ENCODE measurements around the gene HJURP. TPM values are rescaled to one million over a fixed set of nuclear protein-coding genes. Genes with fewer than 3 reads are reported as not detected.

HJURP gene, protein sequence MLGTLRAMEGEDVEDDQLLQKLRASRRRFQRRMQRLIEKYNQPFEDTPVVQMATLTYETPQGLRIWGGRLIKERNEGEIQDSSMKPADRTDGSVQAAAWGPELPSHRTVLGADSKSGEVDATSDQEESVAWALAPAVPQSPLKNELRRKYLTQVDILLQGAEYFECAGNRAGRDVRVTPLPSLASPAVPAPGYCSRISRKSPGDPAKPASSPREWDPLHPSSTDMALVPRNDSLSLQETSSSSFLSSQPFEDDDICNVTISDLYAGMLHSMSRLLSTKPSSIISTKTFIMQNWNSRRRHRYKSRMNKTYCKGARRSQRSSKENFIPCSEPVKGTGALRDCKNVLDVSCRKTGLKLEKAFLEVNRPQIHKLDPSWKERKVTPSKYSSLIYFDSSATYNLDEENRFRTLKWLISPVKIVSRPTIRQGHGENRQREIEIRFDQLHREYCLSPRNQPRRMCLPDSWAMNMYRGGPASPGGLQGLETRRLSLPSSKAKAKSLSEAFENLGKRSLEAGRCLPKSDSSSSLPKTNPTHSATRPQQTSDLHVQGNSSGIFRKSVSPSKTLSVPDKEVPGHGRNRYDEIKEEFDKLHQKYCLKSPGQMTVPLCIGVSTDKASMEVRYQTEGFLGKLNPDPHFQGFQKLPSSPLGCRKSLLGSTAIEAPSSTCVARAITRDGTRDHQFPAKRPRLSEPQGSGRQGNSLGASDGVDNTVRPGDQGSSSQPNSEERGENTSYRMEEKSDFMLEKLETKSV
- 52.3 to 59.6 TPM (median 55.7 TPM) in 5 replicates for total RNA-seq (2022; extraction: Qiagen RNA extraction)

DNA sequence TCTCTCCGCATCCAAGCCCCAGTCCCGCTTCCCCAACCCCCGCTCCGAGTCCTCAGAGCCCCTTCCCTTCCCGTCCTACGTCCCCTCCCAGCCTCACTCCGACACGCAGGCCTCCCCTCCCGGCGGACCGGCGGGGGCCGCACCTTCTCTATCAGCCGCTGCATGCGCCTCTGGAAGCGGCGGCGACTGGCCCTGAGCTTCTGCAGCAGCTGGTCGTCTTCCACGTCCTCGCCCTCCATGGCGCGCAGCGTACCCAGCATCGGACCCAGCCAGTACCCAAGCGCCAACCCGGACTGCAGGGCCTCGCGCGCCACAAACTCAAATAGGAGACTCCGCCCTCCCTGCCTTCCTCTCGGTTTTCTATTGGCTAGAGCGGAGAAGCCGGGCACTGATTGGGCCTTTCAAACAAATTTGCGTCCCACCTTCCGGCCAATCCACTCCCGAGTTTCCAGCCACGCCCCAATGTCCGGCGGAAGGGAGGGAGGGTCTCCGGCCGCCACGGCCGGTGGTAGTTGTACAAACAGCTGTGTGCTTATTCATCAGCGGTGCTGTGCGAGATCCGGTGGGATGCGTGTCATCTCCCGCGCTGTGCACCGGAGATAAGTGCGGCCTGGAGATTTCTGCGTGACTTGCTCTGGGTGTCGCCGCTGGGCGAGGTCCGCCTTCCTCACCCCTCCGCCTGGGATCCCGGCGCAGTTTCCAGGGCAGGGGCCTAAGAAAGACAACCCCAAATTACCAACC, at the start of gene HJURP:
HJURP (minus strand) TSS at position 295 of the 741 bp plus-strand sequence; CDS start at position 260, 35 bp downstream.

DNA sequence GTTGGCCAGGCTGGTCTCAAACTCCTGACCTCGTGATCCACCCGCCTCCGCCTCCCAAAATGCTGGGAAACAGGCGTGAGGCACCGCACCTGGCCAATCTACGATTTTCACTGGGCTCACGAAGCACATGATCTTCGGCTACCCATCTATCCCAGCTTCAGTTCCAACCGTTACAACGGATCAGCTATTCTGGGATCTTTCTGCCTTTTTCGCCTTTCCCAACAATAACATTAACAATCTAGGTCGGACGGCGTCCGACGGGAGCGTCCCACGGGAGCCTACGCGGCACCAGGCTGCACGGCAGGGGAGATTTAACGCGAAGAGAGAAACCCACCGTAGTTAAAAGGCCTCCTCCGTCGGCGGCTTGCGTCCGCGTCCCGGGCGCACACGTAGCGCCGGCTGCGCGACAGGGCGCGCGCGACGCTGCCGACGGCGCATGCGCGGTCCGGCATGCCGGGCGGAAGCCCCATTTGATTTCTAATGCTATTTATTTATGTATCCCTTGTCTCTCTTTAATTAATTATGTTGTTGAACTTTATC, 13.7 kb upstream of the HJURP start, which contains the start of gene MSL3B:
MSL3B (minus strand) TSS at position 394 of the 540 bp plus-strand sequence.

Other genes starting within 250 kb of the HJURP start
- gene UGT1A8, start 236.9 kb downstream of the HJURP start, total RNA-seq (2022; extraction: Qiagen RNA extraction): 0.05 to 0.06 TPM in 2 of 5 replicates, not detected in the others
- gene UGT1A10, start 218.1 kb downstream of the HJURP start, total RNA-seq (2022; extraction: Qiagen RNA extraction): 0.08 to 0.09 TPM in 2 of 5 replicates, not detected in the others
- 3.6 to 6.4 TPM (median 4.2 TPM) in 5 replicates for gene UGT1A9, start 182.6 kb downstream of the HJURP start, total RNA-seq (2022; extraction: Qiagen RNA extraction)
- 2.9 to 4.8 TPM (median 3.8 TPM) in 5 replicates for gene UGT1A7, start 172.6 kb downstream of the HJURP start, total RNA-seq (2022; extraction: Qiagen RNA extraction)
- 0.47 to 1.5 TPM (median 1.1 TPM) in 5 replicates for gene UGT1A6, start 161.6 kb downstream of the HJURP start, total RNA-seq (2022; extraction: Qiagen RNA extraction)
- gene UGT1A5, start 141.6 kb downstream of the HJURP start, total RNA-seq (2022; extraction: Qiagen RNA extraction): 0.08 to 0.13 TPM in 2 of 5 replicates, not detected in the others
- gene UGT1A4, start 135.8 kb downstream of the HJURP start, total RNA-seq (2022; extraction: Qiagen RNA extraction): 0.06 to 0.16 TPM (median 0.10 TPM) in 4 of 5 replicates, not detected in the other
- 0.06 to 0.20 TPM (median 0.14 TPM) in 4 of 5 replicates, not detected in the other for gene UGT1A3, start 125.5 kb downstream of the HJURP start, total RNA-seq (2022; extraction: Qiagen RNA extraction)
- 0.56 to 1.1 TPM (median 0.91 TPM) in 5 replicates for gene UGT1A1, start 94.3 kb downstream of the HJURP start, total RNA-seq (2022; extraction: Qiagen RNA extraction)
- gene MROH2A, start 76.2 kb downstream of the HJURP start, total RNA-seq (2022; extraction: Qiagen RNA extraction): 0.12 to 0.29 TPM (median 0.21 TPM) in 4 of 5 replicates, not detected in the other
- gene TRPM8, start 62.8 kb upstream of the HJURP start, total RNA-seq (2022; extraction: Qiagen RNA extraction): 0.09 to 0.52 TPM (median 0.29 TPM) in 5 replicates
- not detected in 5 replicates for gene SPP2, start 196.2 kb upstream of the HJURP start, total RNA-seq (2022; extraction: Qiagen RNA extraction)